OCI-LY7 (cell line): ENCODE results near the gene LGI1. TPM values are rescaled to one million over a fixed set of nuclear protein-coding genes. Genes with fewer than 3 reads are reported as not detected.
"Not testable (repeated sequence)": the region's sequence is repeated elsewhere in the genome, so short reads cannot be mapped to it uniquely, and the experiment has no call there.

Experiments used
- BruUV-seq: library from RNA; stranded (reverse); fragments of 400-500 nt; replicated peaks from 2 replicates; lab custom pipeline; 2021; lab: Mats Ljungman, UMichigan
- CTCF ChIA-PET: fragments of 300-600 bp; sonication (Branson Sonifier 250); formaldehyde crosslinking; loops from one replicate; lab custom pipeline; 2022; ENCODE audit warnings: antibody characterized with exemption; ENCODE audit not compliant: unreplicated experiment; lab: Charles Lee
- POLR2A ChIA-PET: fragments of 300-600 bp; sonication (Branson Sonifier 250); formaldehyde crosslinking; loops from one replicate; lab custom pipeline; 2022; ENCODE audit warnings: antibody characterized with exemption; lab: Charles Lee
- DNase-seq: peaks from one replicate; pipeline ENCODE4 v3.0.0-alpha.2; 2015; ENCODE audit warnings: low spot score
- H2AFZ ChIP-seq: fragments of 200-600 bp; sonication (generic), shearing (Covaris generic); 2 replicates; pipeline ENCODE4 v1.6.1; 2014; ENCODE audit warnings: mild to moderate bottlenecking, antibody characterized with exemption, low read length, moderate library complexity
- H3K27ac ChIP-seq: fragments of 200-600 bp; sonication (generic); 2 replicates; pipeline ENCODE4 v1.5.1; 2014; ENCODE audit warnings: mixed run types, low read depth, mild to moderate bottlenecking, moderate library complexity, low read length, inconsistent platforms; ENCODE audit not compliant: poor library complexity, severe bottlenecking
- H3K36me3 ChIP-seq: fragments of 200-600 bp; sonication (generic); 2 replicates; pipeline ENCODE4 v1.6.1; 2014; ENCODE audit warnings: mild to moderate bottlenecking, antibody characterized with exemption, low read length, moderate library complexity, mixed read lengths; ENCODE audit not compliant: insufficient read depth
- H3K4me1 ChIP-seq: fragments of 200-600 bp; sonication (generic); 2 replicates; pipeline ENCODE4 v1.5.1; 2014; ENCODE audit warnings: mild to moderate bottlenecking, low read length; ENCODE audit not compliant: insufficient read depth, poor library complexity, severe bottlenecking
- H3K4me2 ChIP-seq: fragments of 200-600 bp; sonication (generic); 2 replicates; pipeline ENCODE4 v1.6.1; 2014; ENCODE audit warnings: mild to moderate bottlenecking, low read length
- H3K4me3 ChIP-seq: fragments of 200-600 bp; sonication (generic); 2 replicates; pipeline ENCODE4 v1.5.1; 2014; ENCODE audit warnings: mild to moderate bottlenecking, low read depth, low read length; ENCODE audit not compliant: poor library complexity, severe bottlenecking
- H3K79me2 ChIP-seq: fragments of 200-600 bp; sonication (generic); 2 replicates; pipeline ENCODE4 v1.6.1; 2016; ENCODE audit warnings: low read depth, mild to moderate bottlenecking, low read length, moderate library complexity, mixed read lengths; ENCODE audit not compliant: insufficient read depth
- H3K9me2 ChIP-seq: fragments of 200-600 bp; sonication (generic); 2 replicates; pipeline ENCODE4 v1.6.1; 2016; ENCODE audit warnings: mild to moderate bottlenecking, low read length, mixed read lengths; ENCODE audit not compliant: insufficient read depth
- H3K9me3 ChIP-seq: fragments of 200-600 bp; sonication (generic); 2 replicates; pipeline ENCODE4 v1.6.1; 2014; ENCODE audit warnings: mild to moderate bottlenecking, mixed run types, low read length, mixed read lengths
- H4K20me1 ChIP-seq: fragments of 200-600 bp; sonication (generic); 2 replicates; pipeline ENCODE4 v1.6.1; 2014; ENCODE audit warnings: mild to moderate bottlenecking, antibody characterized with exemption, low read length, moderate library complexity, mixed read lengths; ENCODE audit not compliant: insufficient read depth
- EZH2phosphoT487 ChIP-seq: fragments of 200-600 bp; sonication (generic); IDR thresholded peaks from 2 replicates; pipeline ENCODE4 v1.6.1; 2018; ENCODE audit warnings: low read depth, borderline replicate concordance, mild to moderate bottlenecking, mixed run types, antibody characterized with exemption, low read length, moderate library complexity, mixed read lengths
- intact Hi-C: fragments of 100-400 bp; cut with micrococcal nuclease; formaldehyde crosslinking; loops from one replicate; pipeline ENCODE4 v1.10.0; 2022; ENCODE audit not compliant: unreplicated experiment
- total RNA-seq, 2 experiments: library from RNA; depleted of rRNA in 1 of 2; stranded (reverse); fragments of >200 nt in 1 of 2; shearing (Covaris generic) in 1 of 2; gene quantifications; 2 replicates each; pipeline ENCODE4 v1.2.3, GENCODE V29; 2014 to 2022
- TF ChIP-seq, protein P1 (sequence below): fragments of 200-600 bp; sonication (generic); conservative IDR thresholded peaks from 2 replicates; pipeline ENCODE4 v1.5.1; 2014; ENCODE audit warnings: mild to moderate bottlenecking, antibody characterized with exemption, low read length, moderate library complexity, mixed read lengths

The LGI1 gene
- total RNA-seq, 2 experiments from 2014 or later, result 0.41 TPM; not detected in 1

DNA sequence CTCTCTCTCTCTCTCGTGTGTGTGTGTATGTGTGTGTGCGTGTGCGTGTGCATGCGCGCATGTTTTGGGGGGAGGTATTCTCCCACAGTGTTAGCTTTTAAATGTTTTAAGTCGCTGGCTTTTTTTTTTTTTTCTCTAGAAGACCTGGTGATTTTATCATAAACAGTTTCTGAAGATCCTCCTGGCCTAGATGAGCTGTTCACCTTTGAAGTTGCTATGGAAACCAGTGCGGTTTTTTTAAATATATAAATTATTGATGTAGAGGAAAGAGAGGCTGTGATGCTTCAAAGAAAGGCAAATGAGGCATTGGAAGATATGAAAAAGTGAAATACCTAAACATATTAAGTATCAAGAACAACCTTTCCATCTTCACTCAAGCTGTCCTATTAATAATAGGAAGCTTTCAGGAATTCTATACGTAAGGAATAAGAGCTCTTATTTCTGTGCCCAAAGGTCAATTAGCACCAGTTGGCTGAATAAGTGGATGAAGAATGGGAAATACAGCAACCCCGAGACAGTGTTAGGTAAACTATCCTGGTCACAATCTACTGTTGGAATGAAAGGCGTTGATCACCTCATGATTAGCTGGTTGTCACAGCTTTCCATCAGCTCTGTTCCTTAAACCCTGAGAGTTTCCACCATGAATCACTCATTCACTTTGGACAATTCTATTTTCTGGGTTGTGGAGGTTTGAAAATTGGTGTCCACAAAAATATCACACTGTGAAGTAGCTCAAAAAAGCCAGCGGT lies 69.5 kb downstream of the LGI1 start:
- DNase-seq, result no peak
- no peaks in the 10 kb centered on the region for H4K20me1 ChIP-seq
- H3K27ac ChIP-seq, result no peak overlapping the region
- H3K36me3 ChIP-seq, result no peaks in the 10 kb centered on the region
- H3K79me2 ChIP-seq, result no peaks in the 10 kb centered on the region
- POLR2A ChIA-PET, result interaction anchor here (0.6 to 1.0 kb wide), 2 partner anchors 19 to 1110 kb away, joined by 3 to 4 read pairs; no protein-coding TSS in a partner anchor
- H2AFZ ChIP-seq, result no peak overlapping the region
- intact Hi-C loops, result no loop called here
- no peaks in the 10 kb centered on the region for H3K9me2 ChIP-seq
- no peak overlapping the region for H3K4me3 ChIP-seq
- no peak overlapping the region for H3K4me2 ChIP-seq
- H3K9me3 ChIP-seq, result no peaks in the 10 kb centered on the region
- TF ChIP-seq EZH2phosphoT487, result no peak
- TF ChIP-seq, protein P1, sequence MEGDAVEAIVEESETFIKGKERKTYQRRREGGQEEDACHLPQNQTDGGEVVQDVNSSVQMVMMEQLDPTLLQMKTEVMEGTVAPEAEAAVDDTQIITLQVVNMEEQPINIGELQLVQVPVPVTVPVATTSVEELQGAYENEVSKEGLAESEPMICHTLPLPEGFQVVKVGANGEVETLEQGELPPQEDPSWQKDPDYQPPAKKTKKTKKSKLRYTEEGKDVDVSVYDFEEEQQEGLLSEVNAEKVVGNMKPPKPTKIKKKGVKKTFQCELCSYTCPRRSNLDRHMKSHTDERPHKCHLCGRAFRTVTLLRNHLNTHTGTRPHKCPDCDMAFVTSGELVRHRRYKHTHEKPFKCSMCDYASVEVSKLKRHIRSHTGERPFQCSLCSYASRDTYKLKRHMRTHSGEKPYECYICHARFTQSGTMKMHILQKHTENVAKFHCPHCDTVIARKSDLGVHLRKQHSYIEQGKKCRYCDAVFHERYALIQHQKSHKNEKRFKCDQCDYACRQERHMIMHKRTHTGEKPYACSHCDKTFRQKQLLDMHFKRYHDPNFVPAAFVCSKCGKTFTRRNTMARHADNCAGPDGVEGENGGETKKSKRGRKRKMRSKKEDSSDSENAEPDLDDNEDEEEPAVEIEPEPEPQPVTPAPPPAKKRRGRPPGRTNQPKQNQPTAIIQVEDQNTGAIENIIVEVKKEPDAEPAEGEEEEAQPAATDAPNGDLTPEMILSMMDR, result no peak
- peaks cover 13% of the 10 kb centered on the region for H3K4me1 ChIP-seq
- BruUV-seq, result no TSS peak
- CTCF ChIA-PET, result no interaction called here

DNA sequence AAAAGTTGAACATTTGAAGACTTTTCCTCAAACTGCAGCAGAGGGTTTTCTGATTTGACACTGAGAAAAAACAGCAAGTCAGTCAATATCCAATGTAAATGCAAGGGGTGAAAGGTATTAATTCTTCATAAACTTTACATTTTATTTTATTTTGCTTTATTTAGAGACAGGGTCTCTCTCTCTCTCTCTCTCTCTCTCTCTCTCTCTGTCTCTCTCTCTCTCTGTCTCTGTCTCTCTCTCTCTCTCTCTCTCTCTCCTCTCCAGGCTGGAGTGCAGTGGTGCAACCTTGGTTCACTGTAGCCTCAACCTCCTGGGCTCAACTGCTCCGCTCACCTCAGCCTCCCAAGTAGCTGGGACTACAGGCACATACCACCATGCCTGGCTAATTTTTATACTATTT lies 73.3 kb downstream of the LGI1 start:
- H3K9me2 ChIP-seq, H3K79me2 ChIP-seq, H3K36me3 ChIP-seq, POLR2A ChIA-PET, H3K4me2 ChIP-seq, intact Hi-C loops, H2AFZ ChIP-seq, H3K27ac ChIP-seq, DNase-seq, H3K9me3 ChIP-seq, H3K4me3 ChIP-seq, H4K20me1 ChIP-seq, CTCF ChIA-PET, BruUV-seq: not testable (repeated sequence)
- H3K4me1 ChIP-seq, result peaks cover 10% of the 10 kb centered on the region

DNA sequence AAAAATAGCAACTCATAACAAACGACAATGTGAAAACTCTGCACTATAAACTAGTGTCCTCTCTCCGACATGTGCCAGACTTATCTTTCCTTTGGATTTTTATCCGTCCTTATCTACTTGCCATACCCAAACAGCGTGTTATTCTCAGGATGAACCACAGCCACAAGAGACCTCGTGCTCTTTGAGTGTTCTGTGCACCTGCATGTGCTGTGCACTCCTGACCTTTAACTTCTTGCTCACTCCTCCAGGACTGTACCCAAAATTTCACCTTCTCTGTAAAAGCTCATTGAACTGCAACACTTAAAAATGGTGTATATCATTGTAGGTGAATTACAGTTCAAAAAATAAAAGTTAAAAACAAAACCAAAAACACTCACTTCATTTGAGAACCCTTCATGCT lies 78.0 kb downstream of the LGI1 start:
- H3K27ac ChIP-seq, result no peak overlapping the region
- CTCF ChIA-PET, result no interaction called here
- TF ChIP-seq, protein P1, result no peak
- no peak for TF ChIP-seq EZH2phosphoT487
- no peaks in the 10 kb centered on the region for H3K36me3 ChIP-seq
- no peaks in the 10 kb centered on the region for H3K4me1 ChIP-seq
- no peaks in the 10 kb centered on the region for H3K79me2 ChIP-seq
- DNase-seq, result no peak
- POLR2A ChIA-PET, result no interaction called here
- H2AFZ ChIP-seq, result no peak overlapping the region
- intact Hi-C loops, result no loop called here
- no peaks in the 10 kb centered on the region for H4K20me1 ChIP-seq
- H3K9me2 ChIP-seq, result no peaks in the 10 kb centered on the region
- H3K4me3 ChIP-seq, result no peak overlapping the region
- no peak overlapping the region for H3K4me2 ChIP-seq
- BruUV-seq, result no TSS peak
- H3K9me3 ChIP-seq, result no peaks in the 10 kb centered on the region
